ENCODE data around the gene PIM2.

Gene PIM2

GRCh38 chrX:48965959-48966358 lies 47.1 kb upstream of the PIM2 start:
- Histone ChIP-seq H3K36me3 (ENCODE audit: insufficient read depth, low read length) (no peaks in the 10 kb centered on the region), H4K20me1 (ENCODE audit: insufficient read depth, low read length) (no peaks in the 10 kb centered on the region), H3K79me2 (ENCODE audit: insufficient read depth, low read length) (no peaks in the 10 kb centered on the region), H3K27me3 (ENCODE audit: insufficient read depth, low read length) (no peaks in the 10 kb centered on the region), H3K9me2 (ENCODE audit: low read depth, low read length) (no peaks in the 10 kb centered on the region), H3K9me3 (ENCODE audit: low read length) (no peaks in the 10 kb centered on the region), H3K9ac (ENCODE audit: low read length) (no peak overlapping the region), H2AFZ (ENCODE audit: low read length) (no peak overlapping the region), H3F3A (ENCODE audit: insufficient read depth, low read length) (no peaks in the 10 kb centered on the region), H3K4me1 (ENCODE audit: insufficient read depth, low read length, severe bottlenecking) (peaks cover 16% of the 10 kb centered on the region), H3K4me2 (ENCODE audit: low read length) (no peak overlapping the region), H3K27ac (ENCODE audit: low read depth, low read length, poor library complexity, severe bottlenecking) (no peak overlapping the region), H3K4me3 (ENCODE audit: low read depth, low read length, poor library complexity, severe bottlenecking) (no peak overlapping the region)
- TF ChIP-seq EZH2 (IDR thresholded peaks at IDR 0.05; ENCODE audit: borderline replicate concordance, low read length): no peak
- no peak for TF ChIP-seq CTCF (IDR thresholded peaks at IDR 0.05; ENCODE audit: low read length)

DNA sequence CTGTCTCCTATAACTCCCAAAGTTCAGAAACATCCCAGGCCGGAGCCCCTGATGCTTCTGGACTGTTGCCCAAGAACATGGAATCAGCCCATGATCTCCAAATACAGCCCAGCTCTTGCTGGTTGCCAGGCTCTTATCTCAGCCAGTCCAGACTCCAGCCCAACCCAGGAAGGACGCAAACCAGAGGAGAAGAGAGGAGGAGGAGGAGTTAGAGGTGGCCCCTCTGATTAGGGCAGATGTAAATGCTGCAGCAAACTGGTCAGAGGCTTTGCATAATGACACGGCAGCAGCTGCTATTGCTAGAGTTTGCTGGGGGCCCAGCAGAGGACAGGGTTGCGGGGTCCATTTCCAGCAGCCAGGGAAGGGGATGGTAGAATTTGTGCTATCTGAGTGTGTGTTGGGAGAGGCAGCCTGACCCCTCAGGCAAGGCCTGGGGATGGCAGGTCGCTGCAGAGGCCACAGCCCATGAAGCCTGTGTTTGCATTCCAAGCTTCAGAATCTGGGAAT lies 42.8 kb upstream of the PIM2 start:
- no peaks in the 10 kb centered on the region for H3K36me3 ChIP-seq (ENCODE audit: insufficient read depth, low read length)
- H4K20me1 ChIP-seq (ENCODE audit: insufficient read depth, low read length): no peaks in the 10 kb centered on the region
- no peaks in the 10 kb centered on the region for H3K9me3 ChIP-seq (ENCODE audit: low read length)
- H2AFZ ChIP-seq (ENCODE audit: low read length): no peak overlapping the region
- H3F3A ChIP-seq (ENCODE audit: insufficient read depth, low read length): no peaks in the 10 kb centered on the region
- H3K27me3 ChIP-seq (ENCODE audit: insufficient read depth, low read length): no peaks in the 10 kb centered on the region
- H3K4me3 ChIP-seq (ENCODE audit: low read depth, low read length, poor library complexity, severe bottlenecking): peak overlapping the region; percentile 10
- TF ChIP-seq EZH2 (IDR thresholded peaks at IDR 0.05; ENCODE audit: borderline replicate concordance, low read length): no peak
- TF ChIP-seq CTCF (IDR thresholded peaks at IDR 0.05; ENCODE audit: low read length): no peak
- peak overlapping the region; percentile 18; the same call in 1 of the 2 replicates for H3K9ac ChIP-seq (ENCODE audit: low read length)
- no peaks in the 10 kb centered on the region for H3K9me2 ChIP-seq (ENCODE audit: low read depth, low read length)
- peaks cover 26% of the 10 kb centered on the region for H3K4me1 ChIP-seq (ENCODE audit: insufficient read depth, low read length, severe bottlenecking)
- H3K79me2 ChIP-seq (ENCODE audit: insufficient read depth, low read length): peaks cover 4% of the 10 kb centered on the region; the same call in 1 of the 2 replicates
- H3K4me2 ChIP-seq (ENCODE audit: low read length): no peak overlapping the region; the same call in 1 of the 2 replicates
- H3K27ac ChIP-seq (ENCODE audit: low read depth, low read length, poor library complexity, severe bottlenecking): peak overlapping the region; percentile 67

DNA sequence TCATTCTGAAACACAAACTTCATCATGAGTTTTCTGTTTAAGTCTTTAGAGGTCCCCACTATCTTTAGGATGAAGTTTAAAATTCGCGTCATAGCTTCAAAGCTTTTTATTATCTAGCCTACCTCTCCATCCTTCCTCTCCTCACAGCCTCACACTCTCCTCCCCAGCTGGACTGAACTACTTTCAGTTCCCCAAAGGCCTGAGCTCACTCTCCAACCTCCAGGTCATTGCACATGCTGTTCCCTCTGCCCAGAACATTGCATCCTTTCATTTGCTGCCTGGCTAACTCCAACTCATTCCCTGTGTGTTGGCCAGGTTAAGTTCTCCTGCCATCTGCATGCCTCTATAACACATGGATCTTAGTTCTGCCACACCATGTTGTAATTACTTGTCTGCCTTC lies 41.5 kb upstream of the PIM2 start:
- Histone ChIP-seq H4K20me1 (ENCODE audit: insufficient read depth, low read length) (no peaks in the 10 kb centered on the region), H3K4me1 (ENCODE audit: insufficient read depth, low read length, severe bottlenecking) (peaks cover 39% of the 10 kb centered on the region), H3K9me2 (ENCODE audit: low read depth, low read length) (no peaks in the 10 kb centered on the region), H3F3A (ENCODE audit: insufficient read depth, low read length) (no peaks in the 10 kb centered on the region), H3K36me3 (ENCODE audit: insufficient read depth, low read length) (peaks cover 10% of the 10 kb centered on the region), H2AFZ (ENCODE audit: low read length) (no peak overlapping the region), H3K9me3 (ENCODE audit: low read length) (no peaks in the 10 kb centered on the region), H3K9ac (ENCODE audit: low read length) (no peak overlapping the region), H3K79me2 (ENCODE audit: insufficient read depth, low read length) (peaks cover 14% of the 10 kb centered on the region; the same call in 1 of the 2 replicates), H3K4me3 (ENCODE audit: low read depth, low read length, poor library complexity, severe bottlenecking) (no peak overlapping the region), H3K27me3 (ENCODE audit: insufficient read depth, low read length) (no peaks in the 10 kb centered on the region), H3K27ac (ENCODE audit: low read depth, low read length, poor library complexity, severe bottlenecking) (no peak overlapping the region), H3K4me2 (ENCODE audit: low read length) (no peak overlapping the region)
- TF ChIP-seq CTCF (IDR thresholded peaks at IDR 0.05; ENCODE audit: low read length): no peak
- no peak for TF ChIP-seq EZH2 (IDR thresholded peaks at IDR 0.05; ENCODE audit: borderline replicate concordance, low read length)

All from OCI-LY1 (cell line).